ENCODE data around the gene CDHR2.

Gene CDHR2

DNA sequence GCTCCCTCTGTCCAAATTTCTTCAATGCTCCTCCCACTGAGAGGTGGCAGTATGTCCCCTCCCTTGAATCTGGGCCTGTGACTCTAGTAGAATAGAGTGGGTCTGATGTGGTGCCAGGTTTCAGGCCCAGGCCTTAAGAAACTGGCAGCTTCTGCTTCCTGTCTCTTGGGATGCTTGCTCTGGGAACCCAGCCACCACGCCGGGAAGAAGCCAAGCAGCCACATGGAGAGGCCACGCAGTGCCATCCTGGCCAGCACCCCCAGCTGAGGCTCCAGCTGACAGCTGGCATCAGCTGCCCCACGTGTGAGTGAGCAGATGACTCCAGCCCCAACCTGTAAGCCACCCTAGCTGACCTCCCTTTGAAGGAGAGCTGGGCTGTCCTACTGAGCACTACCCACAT lies 90.8 kb downstream of the CDHR2 start:
- H3K27ac ChIP-seq = peak overlapping the region; percentile 57
- TF ChIP-seq, protein P1, sequence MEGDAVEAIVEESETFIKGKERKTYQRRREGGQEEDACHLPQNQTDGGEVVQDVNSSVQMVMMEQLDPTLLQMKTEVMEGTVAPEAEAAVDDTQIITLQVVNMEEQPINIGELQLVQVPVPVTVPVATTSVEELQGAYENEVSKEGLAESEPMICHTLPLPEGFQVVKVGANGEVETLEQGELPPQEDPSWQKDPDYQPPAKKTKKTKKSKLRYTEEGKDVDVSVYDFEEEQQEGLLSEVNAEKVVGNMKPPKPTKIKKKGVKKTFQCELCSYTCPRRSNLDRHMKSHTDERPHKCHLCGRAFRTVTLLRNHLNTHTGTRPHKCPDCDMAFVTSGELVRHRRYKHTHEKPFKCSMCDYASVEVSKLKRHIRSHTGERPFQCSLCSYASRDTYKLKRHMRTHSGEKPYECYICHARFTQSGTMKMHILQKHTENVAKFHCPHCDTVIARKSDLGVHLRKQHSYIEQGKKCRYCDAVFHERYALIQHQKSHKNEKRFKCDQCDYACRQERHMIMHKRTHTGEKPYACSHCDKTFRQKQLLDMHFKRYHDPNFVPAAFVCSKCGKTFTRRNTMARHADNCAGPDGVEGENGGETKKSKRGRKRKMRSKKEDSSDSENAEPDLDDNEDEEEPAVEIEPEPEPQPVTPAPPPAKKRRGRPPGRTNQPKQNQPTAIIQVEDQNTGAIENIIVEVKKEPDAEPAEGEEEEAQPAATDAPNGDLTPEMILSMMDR (conservative IDR thresholded peaks at IDR 0.05) = no peak

DNA sequence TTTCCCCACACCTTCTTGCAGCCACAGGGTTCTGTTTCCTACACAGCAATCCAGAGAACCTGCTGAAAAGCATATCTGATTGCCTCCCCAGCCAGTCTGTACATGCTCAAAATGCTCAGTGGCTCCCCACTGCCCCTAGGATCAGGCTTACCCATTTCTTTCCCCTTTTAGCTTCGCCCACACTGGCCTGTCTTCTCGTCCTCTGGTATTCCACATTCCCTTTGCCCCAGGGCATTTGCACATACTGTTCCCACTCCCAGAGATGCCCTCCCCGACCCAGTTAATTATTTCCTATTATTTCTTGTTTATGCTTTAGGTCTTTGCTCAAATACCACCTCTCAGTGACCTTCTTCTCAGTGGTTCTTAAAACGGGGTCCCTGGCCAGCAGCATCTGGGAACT lies 91.5 kb downstream of the CDHR2 start:
- TF ChIP-seq, protein P1 (conservative IDR thresholded peaks at IDR 0.05) = no peak
- H3K27ac ChIP-seq = peak overlapping the region; percentile 57

DNA sequence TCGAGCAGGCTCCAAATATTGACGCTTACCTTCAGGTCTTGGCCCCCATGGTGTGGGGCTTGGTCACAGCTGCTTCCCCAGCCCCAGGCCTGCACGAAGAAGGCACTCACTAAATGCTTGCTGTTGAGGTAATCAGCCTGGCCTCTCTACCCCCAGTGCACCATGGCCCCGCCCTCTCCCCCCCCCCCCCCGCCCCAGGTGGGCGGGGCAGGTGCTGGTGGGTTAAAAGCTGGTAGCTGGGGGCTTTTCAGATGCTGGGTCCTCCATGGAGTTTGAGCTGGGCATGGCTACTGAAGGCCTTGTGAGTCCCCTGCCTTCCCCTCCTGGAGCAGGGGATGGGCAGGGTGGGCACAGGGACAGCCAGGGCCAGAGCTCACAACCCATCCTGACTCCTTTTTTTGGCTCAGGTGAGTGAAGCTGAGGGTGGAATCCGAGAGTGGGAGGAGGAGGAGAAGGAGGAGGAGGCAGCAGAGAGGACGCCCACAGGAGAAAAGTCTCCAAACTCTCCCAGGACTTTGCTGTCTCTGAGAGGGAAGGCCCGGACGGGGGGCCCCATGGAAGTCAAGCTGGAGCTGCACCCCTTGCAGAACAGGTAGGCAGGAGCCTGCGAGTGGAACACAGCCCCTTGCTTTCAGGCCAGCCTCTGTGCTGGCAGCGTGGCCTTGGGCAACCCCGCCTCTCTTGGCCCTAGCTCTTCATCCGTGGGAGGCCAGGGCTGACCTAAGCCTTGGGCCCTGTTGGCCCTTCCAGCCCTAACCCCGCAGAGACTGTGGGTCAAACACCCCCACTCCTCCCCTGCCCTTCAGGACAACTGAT lies 93.7 kb downstream of the CDHR2 start:
- no peak overlapping the region for H3K27ac ChIP-seq
- TF ChIP-seq, protein P1 (conservative IDR thresholded peaks at IDR 0.05) = no peak

DNA sequence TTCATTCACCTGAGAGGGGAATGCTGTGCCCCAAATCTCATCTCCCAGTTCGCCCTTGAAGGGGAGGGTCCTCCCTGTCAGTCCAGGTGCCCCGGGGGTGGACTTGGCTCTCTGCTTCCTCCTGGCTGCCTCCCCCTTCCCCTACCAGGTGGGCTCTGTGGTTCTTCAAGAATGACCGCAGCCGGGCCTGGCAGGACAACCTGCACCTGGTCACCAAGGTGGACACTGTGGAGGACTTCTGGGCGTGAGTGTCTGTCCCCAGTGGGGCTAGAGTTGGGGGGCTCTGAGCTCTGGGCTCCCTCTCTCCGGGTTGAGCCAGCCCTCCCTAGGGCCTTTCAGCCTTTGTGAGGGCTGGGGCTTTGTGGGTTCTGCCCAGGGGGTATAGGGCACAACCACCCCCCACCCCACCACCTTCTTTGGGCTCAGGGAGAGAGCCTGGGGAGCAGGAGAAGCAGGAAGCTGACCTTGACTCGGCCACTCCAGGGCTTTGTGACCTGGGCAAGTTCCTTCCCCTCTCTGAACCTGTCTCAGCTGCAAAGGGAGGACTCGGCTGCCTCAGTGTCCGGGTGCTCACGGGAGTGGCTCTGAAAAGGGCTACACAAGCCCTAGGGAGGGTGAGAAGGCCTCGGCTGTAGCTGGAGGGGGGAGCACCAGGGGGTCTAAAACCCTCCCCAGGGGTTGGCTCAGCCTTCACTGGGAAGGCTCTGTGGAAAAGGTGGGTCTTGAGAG lies 94.5 kb downstream of the CDHR2 start:
- no peak overlapping the region for H3K27ac ChIP-seq
- TF ChIP-seq, protein P1 (conservative IDR thresholded peaks at IDR 0.05) = no peak

DNA sequence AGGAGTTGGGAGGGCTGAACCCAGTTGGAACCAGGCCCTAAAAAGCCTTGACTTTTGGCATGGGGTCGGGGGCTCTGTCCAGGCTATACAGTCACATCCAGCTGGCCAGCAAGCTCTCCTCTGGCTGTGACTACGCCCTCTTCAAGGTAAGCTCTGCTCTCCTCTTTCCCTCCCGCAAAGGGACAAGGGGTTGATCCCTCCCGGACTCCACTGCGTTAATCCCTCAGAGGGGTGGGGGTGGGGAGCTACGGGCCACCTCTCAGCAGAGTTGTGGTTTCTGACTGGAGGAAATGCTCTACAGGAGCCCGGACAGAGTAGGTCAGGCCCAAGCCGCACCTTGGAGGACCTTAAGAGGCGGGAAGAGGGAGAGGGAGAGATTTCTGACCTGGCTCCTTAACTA lies 95.2 kb downstream of the CDHR2 start:
- no peak overlapping the region for H3K27ac ChIP-seq
- TF ChIP-seq, protein P1 (conservative IDR thresholded peaks at IDR 0.05) = no peak

DNA sequence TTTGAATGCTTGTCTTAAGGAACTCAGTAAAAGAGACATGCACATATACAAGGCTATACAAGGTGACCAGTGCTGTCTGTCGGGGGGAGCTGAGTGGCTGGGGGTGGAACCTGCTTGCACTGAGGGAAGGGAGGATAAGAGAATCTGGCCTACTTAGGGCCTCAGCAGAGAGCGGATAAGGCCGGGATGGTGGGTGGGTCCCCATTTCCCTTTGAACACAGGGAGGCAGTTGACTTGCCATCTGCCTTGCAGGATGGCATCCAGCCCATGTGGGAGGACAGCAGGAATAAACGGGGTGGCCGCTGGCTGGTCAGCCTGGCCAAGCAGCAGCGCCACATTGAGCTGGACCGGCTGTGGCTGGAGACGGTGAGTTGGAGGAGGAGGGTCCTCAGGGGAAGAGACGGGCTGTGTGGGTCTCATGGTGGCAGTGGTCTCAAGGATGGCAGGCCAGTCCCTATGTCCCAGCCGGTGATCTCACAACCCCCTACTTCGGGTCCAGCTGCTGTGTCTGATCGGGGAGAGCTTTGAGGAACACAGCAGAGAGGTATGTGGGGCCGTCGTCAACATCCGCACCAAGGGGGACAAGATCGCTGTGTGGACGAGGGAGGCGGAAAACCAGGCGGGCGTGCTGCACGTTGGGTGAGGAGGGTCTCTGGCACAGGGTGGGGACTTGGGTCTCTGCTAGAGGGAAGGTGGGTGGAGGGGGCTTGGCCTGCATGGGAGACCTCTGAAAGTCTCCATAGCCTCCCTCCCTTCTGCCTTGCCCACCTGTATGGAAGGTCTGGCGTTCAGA lies 95.9 kb downstream of the CDHR2 start:
- TF ChIP-seq, protein P1 (conservative IDR thresholded peaks at IDR 0.05) = no peak
- no peak overlapping the region for H3K27ac ChIP-seq

Data from VCaP (cell line).